GM12878 (cell line): Measurements from ENCODE around the gene FYB1. TPM values are rescaled to one million over a fixed set of nuclear protein-coding genes. Genes with fewer than 3 reads are reported as not detected.

ENCODE experiments used
- ATAC-seq: fragments of 200-7000 bp; cut with Tn5 transposase; 3 replicates; pipeline ENCODE4 v1.9.1; 2020; ENCODE audit warnings: mild to moderate bottlenecking, moderate library complexity
- BruUV-seq: library from RNA; stranded (reverse); fragments of 400-500 nt; replicated peaks from 2 replicates; lab custom pipeline; 2021; lab: Mats Ljungman, UMichigan
- CTCF ChIA-PET: fragments of 300-600 bp; sonication (Branson Sonifier 250); formaldehyde crosslinking; extraction: SDS; loops from one replicate; lab custom pipeline; 2021; ENCODE audit warnings: inconsistent platforms; lab: Yijun Ruan, JAX
- POLR2A ChIA-PET: fragments of 350-600 bp; formaldehyde crosslinking; extraction: SDS; loops from one replicate; lab custom pipeline; 2021; ENCODE audit warnings: inconsistent platforms; lab: Charles Lee
- RAD21 ChIA-PET: fragments of 300-600 bp; sonication (Branson Sonifier 250); formaldehyde crosslinking; loops from one replicate; lab custom pipeline; 2023; ENCODE audit warnings: antibody characterized with exemption; ENCODE audit not compliant: unreplicated experiment; lab: Charles Lee
- SMC1A ChIA-PET: fragments of 300-600 bp; sonication (Branson Sonifier 250); formaldehyde crosslinking; loops from one replicate; lab custom pipeline; 2023; ENCODE audit not compliant: unreplicated experiment, uncharacterized antibody; lab: Charles Lee
- DNase-seq: peaks from one replicate; pipeline ENCODE4 v3.0.0-alpha.2; 2011; ENCODE audit warnings: low read depth, low spot score
- FAIRE-seq: peaks from 3 replicates; lab custom pipeline; 2011; peaks lifted over from hg19 to GRCh38; lab: Jason Lieb, UNC
- H2AFZ ChIP-seq: 2 replicates; pipeline ENCODE4 v1.6.0; 2011; ENCODE audit warnings: low read depth, low read length, control low read depth; ENCODE audit not compliant: control insufficient read depth
- H3K27ac ChIP-seq: 2 replicates; pipeline ENCODE4 v1.5.1; 2011; ENCODE audit warnings: control low read depth; ENCODE audit not compliant: control insufficient read depth, insufficient read depth
- H3K27me3 ChIP-seq, 2 experiments: replicated peaks in 1 of 2; 2 replicates each; pipeline versions ENCODE4 v1.6.0 to v1.6.1; 2011; ENCODE audit warnings: low read length in 1 of 2; ENCODE audit not compliant: control insufficient read depth in 2 of 2, insufficient read depth in 2 of 2
- H3K36me3 ChIP-seq, 2 experiments: 2 replicates each; pipeline ENCODE4 v1.5.1; 2011; ENCODE audit warnings: low read length in 1 of 2; ENCODE audit not compliant: control insufficient read depth in 2 of 2, insufficient read depth in 2 of 2
- H3K4me1 ChIP-seq: 2 replicates; pipeline ENCODE4 v1.6.1; 2011; ENCODE audit warnings: mild to moderate bottlenecking, low read length, moderate library complexity, mixed read lengths; ENCODE audit not compliant: control insufficient read depth, insufficient read depth
- H3K4me2 ChIP-seq: 2 replicates; pipeline ENCODE4 v1.6.0; 2011; ENCODE audit warnings: control low read depth; ENCODE audit not compliant: control insufficient read depth, insufficient read depth
- H3K4me3 ChIP-seq: fragments of 200-600 bp; sonication (generic); 2 replicates; pipeline ENCODE4 v1.5.1; 2016
- H3K79me2 ChIP-seq: 2 replicates; pipeline ENCODE4 v1.6.0; 2011; ENCODE audit warnings: low read length; ENCODE audit not compliant: control insufficient read depth, insufficient read depth
- H3K9ac ChIP-seq: 2 replicates; pipeline ENCODE4 v1.8.0; 2011; ENCODE audit warnings: low read length, control low read depth, mixed read lengths; ENCODE audit not compliant: control insufficient read depth, insufficient read depth
- H3K9me3 ChIP-seq: replicated peaks from 3 replicates; pipeline ENCODE4 v1.5.1; 2011; ENCODE audit warnings: mild to moderate bottlenecking, low read length; ENCODE audit not compliant: control insufficient read depth, insufficient read depth
- H4K20me1 ChIP-seq: 2 replicates; pipeline ENCODE4 v1.6.0; 2011; ENCODE audit not compliant: control insufficient read depth, insufficient read depth
- CUX1 ChIP-seq: IDR thresholded peaks from 2 replicates; pipeline ENCODE4 v1.6.1; 2012; ENCODE audit warnings: improper control_type of control experiment, low read depth, low read length; ENCODE audit not compliant: insufficient replicate concordance
- ELK1 ChIP-seq: IDR thresholded peaks from 2 replicates; pipeline ENCODE4 v1.6.1; 2012; ENCODE audit warnings: low read depth, low read length, improper control_type of control experiment
- RUNX3 ChIP-seq: IDR thresholded peaks from 2 replicates; pipeline ENCODE4 v1.6.1; 2012; ENCODE audit warnings: low read length, inconsistent platforms
- SRF ChIP-seq, 2 experiments: IDR thresholded peaks; 2 replicates each; pipeline ENCODE4 v1.6.1; 2011; ENCODE audit warnings: low read depth in 2 of 2, low read length in 2 of 2, mild to moderate bottlenecking in 1 of 2, moderate library complexity in 1 of 2
- TCF7 ChIP-seq: IDR thresholded peaks from 2 replicates; pipeline ENCODE4 v1.6.1; 2014; ENCODE audit warnings: antibody characterized with exemption, borderline replicate concordance
- WRNIP1 ChIP-seq: IDR thresholded peaks from 2 replicates; pipeline ENCODE4 v1.6.1; 2011; ENCODE audit warnings: low read depth, low read length, improper control_type of control experiment, borderline replicate concordance
- whole genome bisulfite sequencing: methylation state at CpG from one replicate; pipeline ENCODE4 v1.1.6; 2016; ENCODE audit warnings: low lambda C conversion rate; ENCODE audit not compliant: insufficient replicate concordance, insufficient coverage; ENCODE audit errors: missing lambda C conversion rate; 5-methylcytosine and 5-hydroxymethylcytosine counted together
- in situ Hi-C: fragments of 300-500 bp; cut with MboI; formaldehyde crosslinking; loops from 9 replicates; pipeline ENCODE4 v1.14.3; 2018; ENCODE audit warnings: mixed read lengths
- intact Hi-C: fragments of 100-400 bp; cut with micrococcal nuclease; formaldehyde crosslinking; loops from one replicate; pipeline ENCODE4 v1.14.2; 2022; ENCODE audit not compliant: unreplicated experiment
- polyA plus RNA-seq, 11 experiments: library from polyadenylated mRNA; depleted of rRNA in 4 of 11; unstranded in 6 of 11; stranded (reverse) in 5 of 11; fragments of >200 nt; fragmentation: Nextera tagmentation in 4 of 11; fragmentation: Illumina TruSeq in 1 of 11; extraction: Ambion mirVana in 4 of 11; extraction: Trizol in 1 of 11; gene quantifications; 1 replicate in 1 of 11; 2 replicates in 10 of 11; pipeline versions ENCODE4 v1.2.1 to v1.2.3, GENCODE V29; 2011 to 2016; ENCODE audit warnings: inconsistent platforms in 2 of 11, missing spikeins in 2 of 11, low read depth in 1 of 11
- total RNA-seq, 4 experiments: library from RNA; depleted of rRNA in 3 of 4; stranded (reverse); fragments of >200 nt in 3 of 4; fragmentation: Illumina TruSeq in 1 of 4; extraction: Trizol in 1 of 4; gene quantifications; 2 replicates each; pipeline versions ENCODE4 v1.2.1 to v1.2.3, GENCODE V29; 2013 to 2021

Gene FYB1
- total and polyA plus RNA-seq, 10 of the 15 experiments (the other 5 are each of a cell fraction or from before 2014, with no cell fraction given): 0.06 to 4.3 (median 0.25) TPM; not detected in 2

- Histone ChIP-seq H3K27me3 (no peaks in the 10 kb centered on the region), H3K4me2 (no peak overlapping the region), H3K9ac (no peak overlapping the region), H3K4me3 (no peak overlapping the region), H3K27ac (no peak overlapping the region), H3K9me3 (no peaks in the 10 kb centered on the region), H3K4me1 (no peaks in the 10 kb centered on the region), H3K79me2 (no peaks in the 10 kb centered on the region), H2AFZ (no peak overlapping the region), H4K20me1 (no peaks in the 10 kb centered on the region), H3K36me3 (no peaks in the 10 kb centered on the region)
- ChIA-PET RAD21 (interaction anchor here (1.1 to 2.4 kb wide), 3 partner anchors 8 to 31 kb away, joined by 3 to 8 read pairs (median 5); no protein-coding TSS in a partner anchor), CTCF (interaction anchor here (0.6 to 2.3 kb wide), 2 partner anchors 9 to 1803 kb away, joined by 3 to 25 read pairs; no protein-coding TSS in a partner anchor), POLR2A (no interaction called here), SMC1A (interaction anchor here (1.0 to 2.5 kb wide), 2 partner anchors 9 to 29 kb away, joined by 3 to 11 read pairs; no protein-coding TSS in a partner anchor)
- 42% methylated on average over 3 of the region's 3 CpGs for WGBS
- in situ Hi-C loops (no loop called here), intact Hi-C loops (no loop called here)
- TF ChIP-seq TCF7: no peak
- TF ChIP-seq ELK1: no peak
- TF ChIP-seq WRNIP1: no peak
- TF ChIP-seq SRF (IDR thresholded peaks at IDR 0.05; ENCODE audit: low read depth in 2 of 2, low read length in 2 of 2): no peak
- TF ChIP-seq CUX1: no peak
- TF ChIP-seq RUNX3: no peak
- DNase-seq: no peak
- no peak for FAIRE-seq
- no TSS peak for BruUV-seq
- ATAC-seq: no peak
These were observed 6.7 kb upstream of the FYB1 start for GRCh38 chr5:39226100-39226451.
